K562 (cell line): ENCODE measurements around the gene ADRA1B. TPM values are rescaled to one million over a fixed set of nuclear protein-coding genes. Genes with fewer than 3 reads are reported as not detected.
A peak's percentile ranks its signal among the peaks of the same experiment; 100 is the strongest.

ENCODE experiments used
- ATAC-seq: fragments of 200-7000 bp; cut with Tn5 transposase; 3 replicates; pipeline ENCODE4 v1.9.1; 2020; ENCODE audit warnings: moderate library complexity
- BruUV-seq: library from RNA; stranded (reverse); fragments of 400-500 nt; replicated peaks from 2 replicates; lab custom pipeline; 2021; lab: Mats Ljungman, UMichigan
- CTCF ChIA-PET: fragments of 300-600 bp; formaldehyde crosslinking; extraction: SDS; loops from one replicate; lab custom pipeline; 2021; ENCODE audit warnings: low intra/inter-chr PET ratio; lab: Yijun Ruan, JAX
- POLR2A ChIA-PET: fragments of 300-600, 350-650 bp; sonication (Branson Sonifier 250); formaldehyde crosslinking; extraction: SDS; loops from one replicate; lab custom pipeline; 2021; ENCODE audit warnings: antibody characterized with exemption, inconsistent platforms; lab: Yijun Ruan, JAX
- DNase-seq, 4 experiments: peaks; one replicate each; pipeline versions ENCODE4 v3.0.0 to v3.0.0-alpha.2; 2011 to 2018; ENCODE audit warnings: low spot score in 3 of 4, mixed read lengths in 3 of 4; ENCODE audit errors: extremely low read depth in 1 of 4
- FAIRE-seq: peaks from 2 replicates; lab custom pipeline; 2011; peaks lifted over from hg19 to GRCh38; lab: Jason Lieb, UNC
- H2AFZ ChIP-seq: 2 replicates; pipeline ENCODE4 v1.6.0; 2011; ENCODE audit warnings: low read depth, low read length, control low read depth, inconsistent platforms
- H3K27ac ChIP-seq: fragments of 200-600 bp; 3 replicates; pipeline ENCODE4 v1.8.0; 2011; ENCODE audit warnings: low read depth, mild to moderate bottlenecking, control low read depth, inconsistent platforms, low read length, moderate library complexity, mixed read lengths; ENCODE audit errors: extremely low read depth
- H3K27me3 ChIP-seq, 2 experiments: fragments of 300-600 bp in 1 of 2; 2 replicates in 1 of 2; 3 replicates in 1 of 2; pipeline versions ENCODE4 v1.6.0 to v1.8.0; 2011; ENCODE audit warnings: inconsistent platforms in 2 of 2, low read length in 2 of 2, mild to moderate bottlenecking in 1 of 2, mixed read lengths in 1 of 2, moderate library complexity in 1 of 2; ENCODE audit not compliant: control insufficient read depth in 2 of 2, insufficient read depth in 2 of 2
- H3K36me3 ChIP-seq: fragments of 300-600 bp; 3 replicates; pipeline ENCODE4 v1.8.0; 2011; ENCODE audit warnings: mild to moderate bottlenecking, low read length, inconsistent platforms; ENCODE audit not compliant: control insufficient read depth, insufficient read depth
- H3K4me1 ChIP-seq, 2 experiments: fragments of 200-600 bp in 1 of 2; replicated peaks in 1 of 2; 2 replicates in 1 of 2; 3 replicates in 1 of 2; pipeline versions ENCODE4 v1.5.1 to v1.8.0; 2011; ENCODE audit warnings: inconsistent platforms in 2 of 2, low read length in 2 of 2, mild to moderate bottlenecking in 1 of 2, mixed read lengths in 1 of 2, moderate library complexity in 1 of 2; ENCODE audit not compliant: control insufficient read depth in 2 of 2, insufficient read depth in 2 of 2
- H3K4me2 ChIP-seq: 2 replicates; pipeline ENCODE4 v1.6.1; 2011; ENCODE audit warnings: low read length, control low read depth, inconsistent platforms, mixed read lengths; ENCODE audit not compliant: insufficient read depth
- H3K4me3 ChIP-seq: fragments of 200-600 bp; sonication (generic), shearing (Covaris generic); 2 replicates; pipeline ENCODE4 v1.5.1; 2016; ENCODE audit warnings: control low read depth, inconsistent platforms
- H3K79me2 ChIP-seq: fragments of 200-600 bp; 3 replicates; pipeline ENCODE4 v1.8.0; 2011; ENCODE audit warnings: low read length, inconsistent platforms; ENCODE audit not compliant: control insufficient read depth, insufficient read depth
- H3K9ac ChIP-seq, 2 experiments: 2 replicates each; pipeline versions ENCODE4 v1.6.0 to v1.6.1; 2011; ENCODE audit warnings: low read depth in 2 of 2, low read length in 2 of 2, control low read depth in 1 of 2, inconsistent platforms in 1 of 2, mild to moderate bottlenecking in 1 of 2, mixed read lengths in 1 of 2; ENCODE audit not compliant: insufficient read depth in 1 of 2
- H3K9me1 ChIP-seq: one replicate; pipeline ENCODE4 v1.6.0; 2011; ENCODE audit warnings: inconsistent platforms, mild to moderate bottlenecking, low read length, moderate library complexity; ENCODE audit not compliant: control insufficient read depth, insufficient read depth
- H3K9me3 ChIP-seq: replicated peaks from 2 replicates; pipeline ENCODE4 v1.5.1; 2011; ENCODE audit warnings: low read depth, low read length, inconsistent platforms; ENCODE audit not compliant: control insufficient read depth, insufficient read depth
- H4K20me1 ChIP-seq: replicated peaks from 2 replicates; pipeline ENCODE4 v1.6.1; 2011; ENCODE audit warnings: low read length, inconsistent platforms, mixed read lengths; ENCODE audit not compliant: control insufficient read depth, insufficient read depth
- ATF1 ChIP-seq, 2 experiments: fragments of 450-650 bp in 1 of 2; IDR thresholded peaks; 2 replicates each; pipeline ENCODE4 v1.6.1; 2016; ENCODE audit warnings: missing compliant biosample characterization in 1 of 2, missing genetic modification characterization in 1 of 2
- CEBPG ChIP-seq, 3 experiments: fragments of 200-800 bp in 1 of 3; sonication (Bioruptor generic) in 1 of 3; sonication (generic) in 1 of 3; formaldehyde crosslinking in 1 of 3; IDR thresholded peaks in 2 of 3; conservative IDR thresholded peaks in 1 of 3; 2 replicates each; pipeline versions ENCODE4 v1.6.1 to v1.8.0; 2016 to 2022; ENCODE audit warnings: missing compliant biosample characterization in 2 of 3, missing genetic modification characterization in 2 of 3, mild to moderate bottlenecking in 1 of 3, missing genetic modification reagents in 1 of 3
- HDAC1 ChIP-seq, 2 experiments: fragments of 450-650 bp; IDR thresholded peaks; 2 replicates each; pipeline ENCODE4 v1.6.1; 2016 to 2017; ENCODE audit warnings: inconsistent platforms in 1 of 2, mild to moderate bottlenecking in 1 of 2, moderate library complexity in 1 of 2
- MCM7 ChIP-seq, 2 experiments: fragments of 450-650 bp; IDR thresholded peaks; 2 replicates each; pipeline ENCODE4 v1.6.1; 2016 to 2018
- VEZF1 ChIP-seq: fragments of 200-800 bp; sonication (Bioruptor generic); IDR thresholded peaks from 2 replicates; pipeline ENCODE4 v1.6.1; 2017; ENCODE audit warnings: missing genetic modification characterization, missing compliant biosample characterization
- WGBS: fragments of 100-300 bp; shearing (Covaris generic); methylation state at CpG from one replicate; pipeline ENCODE4 v1.1.6; 2016; ENCODE audit warnings: low coverage, mixed read lengths; ENCODE audit not compliant: insufficient coverage; ENCODE audit errors: missing lambda C conversion rate; 5-methylcytosine and 5-hydroxymethylcytosine counted together
- in situ Hi-C: fragments of 300-500 bp; cut with MboI; formaldehyde crosslinking; loops from 4 replicates; pipeline ENCODE4 v1.15.0; 2018; ENCODE audit warnings: inconsistent platforms, mixed read lengths
- intact Hi-C: fragments of 100-400 bp; cut with micrococcal nuclease; formaldehyde crosslinking; loops from 2 replicates; pipeline ENCODE4 v1.14.2; 2022
- polyA plus RNA-seq, 8 experiments: library from polyadenylated mRNA; depleted of rRNA in 4 of 8; stranded (reverse) in 5 of 8; unstranded in 3 of 8; fragments of >200 nt; fragmentation: Nextera tagmentation in 2 of 8; fragmentation: Illumina TruSeq in 1 of 8; extraction: Ambion mirVana in 2 of 8; extraction: Trizol in 1 of 8; gene quantifications; 2 replicates each; pipeline versions ENCODE4 v1.2.1 to v1.2.3, GENCODE V29; 2011 to 2014; ENCODE audit warnings: inconsistent platforms in 1 of 8, missing spikeins in 1 of 8
- total RNA-seq, 7 experiments: library from RNA; depleted of rRNA in 6 of 7; stranded (reverse); fragments of >200 nt in 6 of 7; fragmentation: Illumina TruSeq in 2 of 7; extraction: Trizol in 2 of 7; gene quantifications; 2 replicates each; pipeline versions ENCODE4 v1.2.1 to v1.2.3, GENCODE V29; 2011 to 2021; ENCODE audit warnings: low replicate concordance in 1 of 7

Gene ADRA1B
- total and polyA plus RNA-seq, 9 of the 15 experiments (the other 6 are each of a cell fraction or from before 2014, with no cell fraction given) = not detected

- TF ChIP-seq CEBPG (CRISPR knock-in tag; IDR thresholded peaks at IDR 0.05) (no peak), CEBPG (tag; conservative IDR thresholded peaks at IDR 0.05 in 1 of 2, IDR thresholded peaks at IDR 0.05 in 1 of 2) (0 out of 4 replicates have a peak, but pooled peaks of 1 of the 2 experiments have one; percentile 18), ATF1 (CRISPR knock-in tag; IDR thresholded peaks at IDR 0.05) (no peak), ATF1 (tag; IDR thresholded peaks at IDR 0.05) (peak; percentile 79)
Observed at GRCh38 chr5:159937580-159937979, 21.3 kb downstream of the ADRA1B start (continued).

GRCh38 chr5:159943326-159943725 lies 27.0 kb downstream of the ADRA1B start:
- ATAC-seq = no peak
- ChIA-PET POLR2A (no interaction called here), CTCF (no interaction called here)
- no peak overlapping the region for H3K27ac ChIP-seq
- no peak overlapping the region for H3K4me2 ChIP-seq
- TF ChIP-seq HDAC1 (IDR thresholded peaks at IDR 0.05) (no peak), MCM7 (IDR thresholded peaks at IDR 0.05) (no peak), VEZF1 (CRISPR knock-in tag) (no peak)
- no peak overlapping the region for H2AFZ ChIP-seq
- in situ Hi-C loops (no loop called here), intact Hi-C loops (no loop called here)
- no peaks in the 10 kb centered on the region for H3K79me2 ChIP-seq
- no peak for FAIRE-seq
- no peaks in the 10 kb centered on the region for H3K4me1 ChIP-seq
- no peak overlapping the region for H3K9ac ChIP-seq
- no TSS peak for BruUV-seq
- peaks cover 11 to 12% of the 10 kb centered on the region in 2 experiments; a peak in 3 of 5 replicates for H3K27me3 ChIP-seq
- WGBS = 0% methylated on average over 5 of the region's 5 CpGs
- H3K4me3 ChIP-seq = no peak overlapping the region
- no peaks in the 10 kb centered on the region for H3K9me3 ChIP-seq
- no peaks in the 10 kb centered on the region for H3K36me3 ChIP-seq
- DNase-seq = no peak
- no peaks in the 10 kb centered on the region for H4K20me1 ChIP-seq
- H3K9me1 ChIP-seq = no peaks in the 10 kb centered on the region
